Mucosa of descending colon (tissue), 3 donors: ENCODE measurements around the gene FANCL. TPM values are rescaled to one million over a fixed set of nuclear protein-coding genes. Genes with fewer than 3 reads are reported as not detected.
A peak's percentile ranks its signal among the peaks of the same experiment; 100 is the strongest.
"Not testable (repeated sequence)": the region's sequence is repeated elsewhere in the genome, so short reads cannot be mapped to it uniquely, and the experiment has no call there.

ENCODE experiments used
- ATAC-seq: fragments of 200-7000 bp; cut with Tn5 transposase; one replicate; pipeline ENCODE4 v1.9.1; 2020; ENCODE audit warnings: mild to moderate bottlenecking, moderate library complexity
- DNase-seq, 3 donors: peaks; one replicate each; pipeline ENCODE4 v3.0.0-alpha.2; 2020
- H3K36me3 ChIP-seq: fragments of 200-600 bp; one replicate; pipeline ENCODE4 v1.8.0; 2021; ENCODE audit warnings: low read depth, mild to moderate bottlenecking
- H3K4me1 ChIP-seq: fragments of 200-600 bp; one replicate; pipeline ENCODE4 v1.8.0; 2021; ENCODE audit warnings: low read depth, mild to moderate bottlenecking
- H3K4me3 ChIP-seq: fragments of 200-600 bp; one replicate; pipeline ENCODE4 v1.8.0; 2021; ENCODE audit warnings: mild to moderate bottlenecking
- H3K9me3 ChIP-seq: fragments of 200-600 bp; one replicate; pipeline ENCODE4 v1.8.0; 2021; ENCODE audit warnings: mild to moderate bottlenecking
- CTCF ChIP-seq: fragments of 200-600 bp; IDR thresholded peaks from one replicate; pipeline ENCODE4 v1.8.0; 2022; ENCODE audit warnings: antibody characterized with exemption, mild to moderate bottlenecking
- intact Hi-C, 2 donors: fragments of 100-400 bp; cut with DNase I in 1 of 2; cut with micrococcal nuclease in 1 of 2; formaldehyde crosslinking; loops; one replicate each; pipeline versions ENCODE4 v1.11.0 to v1.11.1; 2022; cut with DNase I, micrococcal nuclease
- total RNA-seq, 3 donors: library from RNA; stranded (reverse); fragmentation: NEBNext Ultra II Directional in 2 of 3; extraction: Animal tissue kit (Norgen Biotek cat#: 25700) in 2 of 3; gene quantifications; one replicate each; pipeline versions ENCODE4 v1.2.1 to v1.2.4, GENCODE V29; 2021 to 2023
- donor health status: DM: no; HTN: no; CAD: no; lungs with moderate emphysema.
- donor health status: DM: no; HTN: no; CAD: no.
- donor health status: DM: no; HTN: yes; CAD: no.

The FANCL gene
- total RNA-seq, 3 donors from 2014 or later: 19.5 to 33.5 (median 26.4) TPM

DNA sequence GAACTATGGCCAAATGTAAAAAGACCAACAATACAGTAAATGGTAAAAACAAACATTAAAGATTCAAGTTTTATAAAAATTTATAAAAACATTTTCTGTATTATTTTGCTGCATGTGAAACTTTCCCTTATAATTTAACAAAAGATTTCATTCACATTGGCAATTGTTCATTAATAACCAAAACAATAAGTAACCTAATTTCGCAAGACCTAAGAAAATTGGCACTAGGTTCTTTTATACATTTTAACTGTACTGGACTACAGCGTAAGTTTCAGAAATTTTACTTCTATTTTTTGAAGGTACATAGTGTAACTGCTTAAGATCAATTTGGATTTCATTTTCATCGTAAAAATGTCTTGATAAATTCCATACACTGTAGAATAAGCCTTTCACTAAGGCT, 77.2 kb downstream of the FANCL start:
- no peaks in the 10 kb centered on the region for H3K9me3 ChIP-seq
- no peak for ATAC-seq
- H3K36me3 ChIP-seq: no peaks in the 10 kb centered on the region
- intact Hi-C loops: no loop called here
- H3K4me3 ChIP-seq: no peak overlapping the region
- no peaks in the 10 kb centered on the region for H3K4me1 ChIP-seq
- no peak for TF ChIP-seq CTCF
- no peak for DNase-seq

DNA sequence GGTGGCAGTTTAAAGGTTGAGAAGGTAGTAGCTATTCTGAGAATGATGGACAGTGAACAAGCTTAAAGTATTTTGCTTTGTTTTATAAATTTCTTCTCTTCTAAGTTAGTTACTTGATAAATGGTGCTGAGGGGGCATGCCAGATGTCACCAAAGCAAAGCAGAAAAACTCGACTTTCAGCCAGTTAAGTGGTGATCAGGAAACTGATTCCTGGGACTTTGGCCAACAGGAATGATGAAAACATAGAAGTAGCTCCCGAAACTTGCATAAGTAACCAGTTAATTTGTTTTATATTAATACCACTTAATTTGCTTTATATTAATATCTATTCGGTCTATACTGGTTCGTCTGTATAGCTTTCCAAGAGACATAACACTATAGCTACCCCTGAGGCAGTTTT, 82.6 kb downstream of the FANCL start:
- DNase-seq: no peak
- H3K36me3 ChIP-seq: no peaks in the 10 kb centered on the region
- no peak for ATAC-seq
- no peak overlapping the region for H3K4me3 ChIP-seq
- H3K9me3 ChIP-seq: no peaks in the 10 kb centered on the region
- H3K4me1 ChIP-seq: no peaks in the 10 kb centered on the region
- no peak for TF ChIP-seq CTCF
- intact Hi-C loops: no loop called here

DNA sequence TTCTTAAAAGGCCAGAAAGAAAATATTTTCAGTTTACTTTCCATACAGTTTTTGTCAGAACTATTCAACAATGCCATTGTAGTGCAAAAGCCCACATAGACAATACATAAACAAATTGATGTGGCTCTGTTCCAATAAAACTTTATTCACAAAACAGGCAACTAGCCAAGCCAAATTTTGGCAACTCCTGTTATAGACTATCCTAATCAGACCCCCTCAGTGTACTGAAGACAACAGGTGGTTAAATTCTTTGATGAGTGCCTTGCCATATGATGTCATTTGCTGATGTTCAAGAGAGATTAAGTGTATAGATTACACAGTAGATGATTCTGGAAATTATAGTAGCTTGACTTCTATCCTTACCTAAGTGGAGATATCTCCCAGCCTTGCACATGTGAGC, 83.4 kb downstream of the FANCL start:
- intact Hi-C loops: no loop called here
- H3K36me3 ChIP-seq: no peaks in the 10 kb centered on the region
- TF ChIP-seq CTCF: no peak
- ATAC-seq: no peak
- no peaks in the 10 kb centered on the region for H3K9me3 ChIP-seq
- no peaks in the 10 kb centered on the region for H3K4me1 ChIP-seq
- no peak overlapping the region for H3K4me3 ChIP-seq
- DNase-seq: no peak

GRCh38 chr2:58156780-58157179, 84.3 kb downstream of the FANCL start:
- Histone ChIP-seq H3K4me3 (no peak overlapping the region), H3K9me3 (no peaks in the 10 kb centered on the region), H3K36me3 (no peaks in the 10 kb centered on the region), H3K4me1 (no peaks in the 10 kb centered on the region)
- intact Hi-C loops: no loop called here
- ATAC-seq (no peak), DNase-seq (no peak)
- TF ChIP-seq CTCF: no peak

- H3K36me3 ChIP-seq: no peaks in the 10 kb centered on the region
- DNase-seq: no peak
- H3K4me3 ChIP-seq: no peak overlapping the region
- no peaks in the 10 kb centered on the region for H3K4me1 ChIP-seq
- peak; percentile 12 for ATAC-seq
- intact Hi-C loops: no loop called here
- no peaks in the 10 kb centered on the region for H3K9me3 ChIP-seq
- TF ChIP-seq CTCF: no peak
Observed at GRCh38 chr2:58155160-58155778, 85.9 kb downstream of the FANCL start.

GRCh38 chr2:58146707-58147106, 94.4 kb downstream of the FANCL start:
- Histone ChIP-seq H3K4me3 (no peak overlapping the region), H3K9me3 (no peaks in the 10 kb centered on the region), H3K36me3 (no peaks in the 10 kb centered on the region), H3K4me1 (no peaks in the 10 kb centered on the region)
- ATAC-seq (no peak), DNase-seq (no peak)
- no peak for TF ChIP-seq CTCF
- intact Hi-C loops: no loop called here

DNA sequence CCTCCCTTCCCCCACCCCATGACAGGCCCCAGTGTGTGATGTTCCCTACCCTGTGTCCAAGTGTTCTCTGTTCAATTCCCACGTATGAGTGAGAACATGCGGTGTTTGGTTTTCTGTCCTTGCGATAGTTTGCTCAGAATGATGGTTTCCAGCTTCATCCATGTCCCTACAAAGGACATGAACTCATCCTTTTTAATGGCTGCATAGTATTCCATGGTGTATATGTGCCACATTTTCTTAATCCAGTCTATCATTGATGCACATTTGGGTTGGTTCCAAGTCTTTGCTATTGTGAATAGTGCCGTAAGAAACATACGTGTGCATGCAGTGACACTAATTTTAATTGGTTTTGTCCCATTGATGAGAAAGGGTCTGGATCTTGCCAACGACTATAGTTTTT, 95.4 kb downstream of the FANCL start:
- H3K4me3 ChIP-seq, ATAC-seq, intact Hi-C loops: not testable (repeated sequence)

More for the DNA sequence above, 95.4 kb downstream of the FANCL start:
- DNase-seq, H3K4me1 ChIP-seq, H3K36me3 ChIP-seq, H3K9me3 ChIP-seq: not testable (repeated sequence)
